ENCODE data around the gene ARHGAP15.

Gene ARHGAP15

DNA sequence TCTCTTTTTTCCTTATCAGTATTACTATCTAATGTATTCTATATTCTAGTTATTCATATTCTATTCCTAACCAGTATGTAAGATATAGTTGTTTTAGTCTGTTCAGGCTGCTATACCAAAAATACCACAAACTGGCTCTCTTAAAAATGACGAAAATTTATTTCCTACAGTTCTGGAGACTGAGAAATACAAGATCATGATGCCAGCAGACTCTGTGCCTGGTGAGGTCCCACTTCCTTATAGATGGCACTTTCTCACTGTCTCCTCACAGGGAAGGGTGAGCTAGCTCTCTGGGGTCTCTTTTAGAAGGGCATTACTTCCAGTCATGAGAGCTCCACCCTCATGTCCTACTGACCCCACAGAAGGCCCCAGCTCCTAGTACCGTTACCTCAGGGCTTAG is 4.8 kb upstream of the ARHGAP15 start:
- no peak for DNase-seq (ENCODE audit: low read depth)
- no peak overlapping the region for H3K4me3 ChIP-seq (ENCODE audit: low read depth, low read length)
- TF ChIP-seq, protein P1, sequence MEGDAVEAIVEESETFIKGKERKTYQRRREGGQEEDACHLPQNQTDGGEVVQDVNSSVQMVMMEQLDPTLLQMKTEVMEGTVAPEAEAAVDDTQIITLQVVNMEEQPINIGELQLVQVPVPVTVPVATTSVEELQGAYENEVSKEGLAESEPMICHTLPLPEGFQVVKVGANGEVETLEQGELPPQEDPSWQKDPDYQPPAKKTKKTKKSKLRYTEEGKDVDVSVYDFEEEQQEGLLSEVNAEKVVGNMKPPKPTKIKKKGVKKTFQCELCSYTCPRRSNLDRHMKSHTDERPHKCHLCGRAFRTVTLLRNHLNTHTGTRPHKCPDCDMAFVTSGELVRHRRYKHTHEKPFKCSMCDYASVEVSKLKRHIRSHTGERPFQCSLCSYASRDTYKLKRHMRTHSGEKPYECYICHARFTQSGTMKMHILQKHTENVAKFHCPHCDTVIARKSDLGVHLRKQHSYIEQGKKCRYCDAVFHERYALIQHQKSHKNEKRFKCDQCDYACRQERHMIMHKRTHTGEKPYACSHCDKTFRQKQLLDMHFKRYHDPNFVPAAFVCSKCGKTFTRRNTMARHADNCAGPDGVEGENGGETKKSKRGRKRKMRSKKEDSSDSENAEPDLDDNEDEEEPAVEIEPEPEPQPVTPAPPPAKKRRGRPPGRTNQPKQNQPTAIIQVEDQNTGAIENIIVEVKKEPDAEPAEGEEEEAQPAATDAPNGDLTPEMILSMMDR (IDR thresholded peaks at IDR 0.05; ENCODE audit: insufficient read depth, low read depth, low read length, missing control alignments), result no peak

DNA sequence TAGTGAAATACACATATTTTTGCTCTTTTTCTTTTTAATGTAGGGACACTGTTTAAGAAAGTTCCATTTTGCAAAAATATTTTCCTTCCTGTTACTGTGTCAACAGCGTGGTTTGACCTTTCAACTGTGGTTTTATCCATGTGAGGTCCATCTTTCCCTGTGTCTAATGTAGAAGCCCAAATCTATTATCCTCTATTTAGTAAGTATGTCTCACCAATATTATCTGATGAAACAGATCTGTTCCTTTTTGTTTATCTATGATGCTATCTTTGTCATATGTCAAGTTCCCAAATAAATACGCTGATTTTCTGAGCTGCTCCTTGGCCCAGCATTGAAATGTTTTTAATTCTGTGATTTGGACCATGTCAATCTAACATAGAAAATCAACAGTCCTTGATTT is 3.5 kb upstream of the ARHGAP15 start:
- TF ChIP-seq, protein P1 (IDR thresholded peaks at IDR 0.05; ENCODE audit: insufficient read depth, low read depth, low read length, missing control alignments), result no peak
- DNase-seq (ENCODE audit: low read depth), result no peak
- no peak overlapping the region for H3K4me3 ChIP-seq (ENCODE audit: low read depth, low read length)

DNA sequence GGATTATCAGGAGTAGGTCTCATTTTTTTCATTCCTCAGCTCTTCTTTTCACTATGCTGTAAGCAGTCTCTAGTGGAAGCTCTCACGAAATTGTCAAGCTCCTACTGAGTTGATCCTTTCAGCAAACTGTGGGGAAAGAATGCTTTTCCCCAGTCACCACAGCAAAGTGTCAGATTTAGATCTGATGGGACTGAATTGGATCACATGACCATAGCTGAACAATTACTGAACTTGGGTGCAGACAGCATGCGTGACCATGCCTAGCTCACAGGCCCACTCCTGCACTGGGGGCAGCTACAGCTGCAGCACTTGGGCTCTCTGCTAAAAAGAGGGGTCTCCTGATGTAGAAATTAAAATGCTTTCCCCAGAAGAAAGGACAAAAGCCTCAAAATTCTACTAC is 3.1 kb downstream of the ARHGAP15 start:
- DNase-seq (ENCODE audit: low read depth), result peak; percentile 29
- TF ChIP-seq, protein P1 (IDR thresholded peaks at IDR 0.05; ENCODE audit: insufficient read depth, low read depth, low read length, missing control alignments), result no peak
- no peak overlapping the region for H3K4me3 ChIP-seq (ENCODE audit: low read depth, low read length)

DNA sequence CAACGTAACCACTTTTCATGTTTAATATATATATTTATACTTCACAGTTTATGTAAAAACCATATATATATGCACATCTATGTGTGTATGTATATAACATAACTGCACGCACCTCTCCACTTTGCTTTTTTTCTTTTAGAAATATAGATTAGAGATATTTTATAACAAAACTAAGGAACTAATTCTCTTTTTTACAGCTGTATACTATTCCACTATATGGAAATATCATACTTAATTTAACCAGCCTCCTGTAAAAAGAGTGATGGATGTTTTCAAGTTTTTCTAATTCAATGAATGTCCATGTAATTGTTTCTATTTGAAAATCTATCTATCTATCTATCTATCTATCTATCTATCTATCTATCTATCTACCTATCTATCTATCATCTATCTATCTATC is 4.6 kb downstream of the ARHGAP15 start:
- H3K4me3 ChIP-seq (ENCODE audit: low read depth, low read length), result no peak overlapping the region
- no peak for DNase-seq (ENCODE audit: low read depth)
- TF ChIP-seq, protein P1 (IDR thresholded peaks at IDR 0.05; ENCODE audit: insufficient read depth, low read depth, low read length, missing control alignments), result no peak

DNA sequence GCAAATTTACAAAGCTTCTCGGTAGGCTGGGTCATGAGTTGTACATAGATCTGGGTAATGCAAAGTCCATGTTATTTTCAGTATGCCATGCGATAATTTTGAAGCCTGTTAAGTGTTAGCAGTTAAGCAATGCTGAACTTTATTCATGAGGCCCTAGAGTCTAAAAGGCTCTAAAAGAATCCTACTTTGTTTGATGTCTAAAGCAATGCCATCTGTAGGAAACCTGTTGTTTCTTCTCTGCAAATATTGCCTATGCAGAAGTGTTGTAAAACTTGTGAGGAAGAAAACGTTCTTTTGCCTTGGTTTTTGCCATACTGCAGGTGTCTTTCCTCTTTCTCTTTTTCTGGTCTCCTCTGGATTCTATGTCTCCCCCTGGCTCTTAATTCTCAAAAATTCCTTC is 9.1 kb downstream of the ARHGAP15 start:
- no peak overlapping the region for H3K4me3 ChIP-seq (ENCODE audit: low read depth, low read length)
- no peak for DNase-seq (ENCODE audit: low read depth)
- TF ChIP-seq, protein P1 (IDR thresholded peaks at IDR 0.05; ENCODE audit: insufficient read depth, low read depth, low read length, missing control alignments), result no peak

DNA sequence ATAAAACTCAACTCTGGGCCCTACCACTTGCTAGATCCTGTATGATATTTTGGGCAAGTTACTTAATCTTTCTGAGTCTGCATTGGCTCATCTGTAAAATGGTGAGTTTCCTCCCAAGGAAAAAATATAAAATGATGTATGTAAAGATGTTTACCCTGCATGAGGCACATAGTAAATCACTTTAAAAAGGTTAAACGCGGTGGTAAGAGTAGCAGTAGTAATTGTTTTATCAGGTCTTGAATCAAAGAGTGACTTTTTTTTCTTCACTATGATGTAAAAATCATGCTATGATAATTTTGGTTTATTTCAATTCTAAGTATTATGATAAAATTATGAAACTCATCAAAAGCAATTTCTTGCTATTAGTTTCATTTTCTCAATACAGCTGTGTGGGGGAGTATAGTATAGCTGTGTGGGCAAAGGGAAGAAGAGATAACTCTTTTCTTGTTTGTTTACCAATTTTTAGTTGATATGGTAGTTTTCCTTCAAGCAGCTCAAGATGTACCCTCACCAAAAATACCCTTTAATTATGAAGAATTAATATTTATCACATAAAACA is 10.7 kb downstream of the ARHGAP15 start:
- DNase-seq (ENCODE audit: low read depth), result no peak
- TF ChIP-seq, protein P1 (IDR thresholded peaks at IDR 0.05; ENCODE audit: insufficient read depth, low read depth, low read length, missing control alignments), result no peak
- H3K4me3 ChIP-seq (ENCODE audit: low read depth, low read length), result peak overlapping the region; percentile 49
